WTC11 (cell line): Measurements from ENCODE around the gene TRDMT1. TPM values are rescaled to one million over a fixed set of nuclear protein-coding genes. Genes with fewer than 3 reads are reported as not detected.

Experiments used
- ATAC-seq: fragments of 200-7000 bp; cut with Tn5 transposase; 2 replicates; pipeline ENCODE4 v1.10.0; 2021; ENCODE audit warnings: mild to moderate bottlenecking, moderate library complexity
- CTCF ChIA-PET: fragments of 300-600 bp; sonication (Branson Sonifier 250); formaldehyde crosslinking; loops from one replicate; lab custom pipeline; 2021; ENCODE audit warnings: antibody characterized with exemption; lab: Charles Lee
- POLR2A ChIA-PET: fragments of 350-600 bp; sonication (Branson Sonifier 250); formaldehyde crosslinking; loops from one replicate; lab custom pipeline; 2021; ENCODE audit warnings: antibody characterized with exemption; lab: Charles Lee
- DNase-seq: peaks from one replicate; pipeline ENCODE4 v3.0.0; 2021; ENCODE audit warnings: low spot score
- H3K27ac Mint-ChIP-seq: 2 replicates; pipeline ENCODE4 v1.8.0; 2021; ENCODE audit warnings: mixed read lengths
- H3K27me3 Mint-ChIP-seq: 2 replicates; pipeline ENCODE4 v1.8.0; 2021; ENCODE audit warnings: low read depth, mild to moderate bottlenecking, moderate library complexity, mixed read lengths
- H3K36me3 Mint-ChIP-seq: 2 replicates; pipeline ENCODE4 v1.8.0; 2021; ENCODE audit warnings: mixed read lengths
- H3K4me1 Mint-ChIP-seq: 2 replicates; pipeline ENCODE4 v1.8.0; 2022; ENCODE audit warnings: mixed read lengths
- H3K4me3 Mint-ChIP-seq: 2 replicates; pipeline ENCODE4 v1.8.0; 2021; ENCODE audit warnings: mild to moderate bottlenecking, moderate library complexity, mixed read lengths
- H3K9me3 Mint-ChIP-seq: 2 replicates; pipeline ENCODE4 v1.8.0; 2021; ENCODE audit warnings: mixed read lengths
- ESRRA ChIP-seq: sonication (generic); formaldehyde crosslinking; IDR thresholded peaks from 2 replicates; pipeline ENCODE4 v1.8.1; 2022; ENCODE audit warnings: mild to moderate bottlenecking, missing genetic modification reagents, borderline replicate concordance
- FOXJ3 ChIP-seq: sonication (generic); formaldehyde crosslinking; IDR thresholded peaks from 2 replicates; pipeline ENCODE4 v1.9.0; 2021; ENCODE audit warnings: missing genetic modification reagents, mild to moderate bottlenecking, borderline replicate concordance
- FOXK1 ChIP-seq: sonication (generic); formaldehyde crosslinking; IDR thresholded peaks from 2 replicates; pipeline ENCODE4 v1.8.0; 2022; ENCODE audit warnings: mild to moderate bottlenecking, moderate library complexity, missing genetic modification reagents
- IRF1 ChIP-seq: sonication (generic); formaldehyde crosslinking; IDR thresholded peaks from 2 replicates; pipeline ENCODE4 v1.8.0; 2023; ENCODE audit warnings: missing genetic modification reagents
- JAZF1 ChIP-seq: fragments of 250-450 bp; sonication (Bioruptor Pico); IDR thresholded peaks from 2 replicates; pipeline ENCODE4 v1.9.0; 2021; ENCODE audit warnings: moderate library complexity, mild to moderate bottlenecking, inconsistent platforms
- SP1 ChIP-seq: sonication (generic); formaldehyde crosslinking; conservative IDR thresholded peaks from 2 replicates; pipeline ENCODE4 v1.8.1; 2022; ENCODE audit warnings: missing genetic modification reagents
- TP53 ChIP-seq: sonication (generic); formaldehyde crosslinking; IDR thresholded peaks from 2 replicates; pipeline ENCODE4 v1.8.1; 2023; ENCODE audit warnings: mild to moderate bottlenecking, missing genetic modification reagents
- ZBTB43 ChIP-seq: sonication (generic); formaldehyde crosslinking; IDR thresholded peaks from 2 replicates; pipeline ENCODE4 v1.8.1; 2023; ENCODE audit warnings: mild to moderate bottlenecking, missing genetic modification reagents
- ZMAT4 ChIP-seq: fragments of 250-450 bp; sonication (Bioruptor Pico); IDR thresholded peaks from 2 replicates; pipeline ENCODE4 v1.9.0; 2021; ENCODE audit warnings: mild to moderate bottlenecking
- ZNF121 ChIP-seq: sonication (generic); formaldehyde crosslinking; IDR thresholded peaks from 2 replicates; pipeline ENCODE4 v1.8.0; 2023; ENCODE audit warnings: missing genetic modification reagents
- ZNF423 ChIP-seq: fragments of 250-450 bp; sonication (Bioruptor Pico); IDR thresholded peaks from 2 replicates; pipeline ENCODE4 v2.1.2; 2022; ENCODE audit warnings: mild to moderate bottlenecking, moderate library complexity
- ZNF671 ChIP-seq: fragments of 250-450 bp; sonication (Bioruptor Pico); IDR thresholded peaks from 2 replicates; pipeline ENCODE4 v1.8.0; 2021; ENCODE audit warnings: mild to moderate bottlenecking
- total RNA-seq: library from RNA; stranded (reverse); gene quantifications from 3 replicates; pipeline ENCODE4 v1.2.3, GENCODE V29; 2021
- TF ChIP-seq, protein P1 (sequence below): fragments of 250-450 bp; sonication (Bioruptor Pico); conservative IDR thresholded peaks from 2 replicates; pipeline ENCODE4 v1.9.0; 2021; ENCODE audit warnings: mild to moderate bottlenecking
- TF ChIP-seq, protein P2 (sequence below): fragments of 250-450 bp; sonication (Bioruptor Pico); IDR thresholded peaks from 2 replicates; pipeline ENCODE4 v1.9.0; 2021; ENCODE audit warnings: mild to moderate bottlenecking
- TF ChIP-seq, protein P3 (sequence below): sonication (generic); formaldehyde crosslinking; IDR thresholded peaks from 2 replicates; pipeline ENCODE4 v1.8.0; 2022; ENCODE audit warnings: mild to moderate bottlenecking, missing genetic modification reagents
- TF ChIP-seq, protein P4 (sequence below): sonication (generic); formaldehyde crosslinking; IDR thresholded peaks from 2 replicates; pipeline ENCODE4 v1.8.1; 2022; ENCODE audit warnings: mild to moderate bottlenecking, missing genetic modification reagents, moderate library complexity, borderline replicate concordance

TRDMT1 gene
- total RNA-seq, 1 experiment from 2014 or later, result 11.7 TPM

DNA sequence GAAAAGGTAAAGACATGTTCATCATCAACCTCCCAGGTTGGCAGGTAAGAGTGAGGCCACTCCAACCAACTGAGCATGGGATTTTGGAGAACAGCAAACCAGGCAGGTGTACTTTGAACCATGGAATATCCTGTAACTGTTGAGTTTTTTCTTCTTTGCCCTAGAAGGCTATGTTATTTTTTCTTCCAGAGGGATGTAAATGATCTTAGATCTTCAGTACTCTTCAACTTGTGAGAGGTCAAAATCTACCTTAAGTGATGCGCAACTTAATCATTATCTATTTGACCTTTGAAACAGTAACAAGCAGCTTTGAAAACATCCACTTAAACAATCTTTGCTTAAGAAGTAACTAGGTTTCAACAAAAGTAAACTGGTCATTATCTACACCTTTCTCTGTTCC is 71.7 kb downstream of the TRDMT1 start, which contains the start of gene CUBN (continued):
- TF ChIP-seq ZMAT4 (CRISPR knock-in tag), result no peak
- TF ChIP-seq ZBTB43, result no peak
- TF ChIP-seq ESRRA (CRISPR knock-in tag), result no peak

DNA sequence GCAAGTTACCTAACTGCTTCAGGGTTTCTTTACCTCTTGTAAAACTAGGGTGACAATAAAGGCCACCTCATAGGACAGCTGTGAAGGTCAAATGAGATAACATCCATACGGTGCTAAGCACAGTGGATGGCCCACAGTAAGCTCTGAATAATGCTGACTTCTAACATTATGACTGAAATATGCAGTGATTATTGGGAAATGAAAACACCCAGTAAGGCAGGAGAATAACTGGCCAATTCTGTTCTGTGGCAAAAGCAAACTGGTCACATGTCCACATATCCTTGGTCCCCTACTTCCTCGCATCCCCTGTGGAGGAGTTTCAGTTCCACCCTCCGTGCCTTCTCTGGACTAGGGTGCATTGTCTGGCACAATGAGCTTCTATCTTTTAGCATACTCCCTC is 73.2 kb downstream of the TRDMT1 start:
- Mint-ChIP-seq H3K9me3 (no peaks in the 10 kb centered on the region), H3K4me3 (no peak overlapping the region), H3K36me3 (no peaks in the 10 kb centered on the region), H3K27me3 (no peaks in the 10 kb centered on the region), H3K4me1 (peaks cover 15% of the 10 kb centered on the region), H3K27ac (no peak overlapping the region)
- ATAC-seq, result no peak
- ChIA-PET POLR2A (no interaction called here), CTCF (no interaction called here)
- TF ChIP-seq, protein P1, sequence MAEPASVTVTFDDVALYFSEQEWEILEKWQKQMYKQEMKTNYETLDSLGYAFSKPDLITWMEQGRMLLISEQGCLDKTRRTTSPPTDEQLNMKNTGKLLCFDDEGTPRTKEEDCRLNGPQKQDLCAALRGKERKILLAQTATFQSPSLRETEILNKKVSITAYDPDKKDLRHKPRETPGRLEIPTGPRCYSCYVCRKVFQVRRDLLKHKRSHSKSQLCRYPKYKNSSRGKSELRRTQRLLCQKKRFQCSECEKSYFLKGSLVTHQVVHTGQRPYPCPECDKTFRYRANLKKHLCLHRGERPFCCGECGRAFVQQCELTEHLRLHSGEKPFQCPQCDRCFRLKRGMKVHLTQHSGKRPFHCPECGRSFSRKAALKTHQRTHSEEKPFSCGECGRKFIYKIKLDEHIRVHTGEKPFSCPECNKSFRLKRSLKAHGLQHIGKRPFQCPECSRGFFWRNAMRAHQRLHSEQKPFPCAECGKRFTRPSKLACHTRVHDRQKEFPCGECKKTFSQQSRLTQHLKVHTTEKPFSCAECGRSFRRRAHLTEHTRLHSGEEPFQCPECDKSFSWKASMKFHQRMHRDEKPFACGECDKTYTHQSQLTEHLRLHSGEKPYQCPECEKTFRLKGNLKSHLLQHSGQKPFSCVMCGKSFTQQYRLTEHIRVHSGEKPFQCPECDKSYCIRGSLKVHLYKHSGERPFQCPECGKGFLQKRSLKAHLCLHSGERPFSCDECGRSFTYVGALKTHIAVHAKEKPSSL (CRISPR knock-in tag), result no peak
- TF ChIP-seq, protein P2, sequence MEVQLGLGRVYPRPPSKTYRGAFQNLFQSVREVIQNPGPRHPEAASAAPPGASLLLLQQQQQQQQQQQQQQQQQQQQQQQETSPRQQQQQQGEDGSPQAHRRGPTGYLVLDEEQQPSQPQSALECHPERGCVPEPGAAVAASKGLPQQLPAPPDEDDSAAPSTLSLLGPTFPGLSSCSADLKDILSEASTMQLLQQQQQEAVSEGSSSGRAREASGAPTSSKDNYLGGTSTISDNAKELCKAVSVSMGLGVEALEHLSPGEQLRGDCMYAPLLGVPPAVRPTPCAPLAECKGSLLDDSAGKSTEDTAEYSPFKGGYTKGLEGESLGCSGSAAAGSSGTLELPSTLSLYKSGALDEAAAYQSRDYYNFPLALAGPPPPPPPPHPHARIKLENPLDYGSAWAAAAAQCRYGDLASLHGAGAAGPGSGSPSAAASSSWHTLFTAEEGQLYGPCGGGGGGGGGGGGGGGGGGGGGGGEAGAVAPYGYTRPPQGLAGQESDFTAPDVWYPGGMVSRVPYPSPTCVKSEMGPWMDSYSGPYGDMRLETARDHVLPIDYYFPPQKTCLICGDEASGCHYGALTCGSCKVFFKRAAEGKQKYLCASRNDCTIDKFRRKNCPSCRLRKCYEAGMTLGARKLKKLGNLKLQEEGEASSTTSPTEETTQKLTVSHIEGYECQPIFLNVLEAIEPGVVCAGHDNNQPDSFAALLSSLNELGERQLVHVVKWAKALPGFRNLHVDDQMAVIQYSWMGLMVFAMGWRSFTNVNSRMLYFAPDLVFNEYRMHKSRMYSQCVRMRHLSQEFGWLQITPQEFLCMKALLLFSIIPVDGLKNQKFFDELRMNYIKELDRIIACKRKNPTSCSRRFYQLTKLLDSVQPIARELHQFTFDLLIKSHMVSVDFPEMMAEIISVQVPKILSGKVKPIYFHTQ (CRISPR knock-in tag), result no peak
- TF ChIP-seq IRF1, result no peak
- TF ChIP-seq, protein P3, sequence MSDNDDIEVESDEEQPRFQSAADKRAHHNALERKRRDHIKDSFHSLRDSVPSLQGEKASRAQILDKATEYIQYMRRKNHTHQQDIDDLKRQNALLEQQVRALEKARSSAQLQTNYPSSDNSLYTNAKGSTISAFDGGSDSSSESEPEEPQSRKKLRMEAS (CRISPR knock-in tag), result no peak
- TF ChIP-seq, protein P4, sequence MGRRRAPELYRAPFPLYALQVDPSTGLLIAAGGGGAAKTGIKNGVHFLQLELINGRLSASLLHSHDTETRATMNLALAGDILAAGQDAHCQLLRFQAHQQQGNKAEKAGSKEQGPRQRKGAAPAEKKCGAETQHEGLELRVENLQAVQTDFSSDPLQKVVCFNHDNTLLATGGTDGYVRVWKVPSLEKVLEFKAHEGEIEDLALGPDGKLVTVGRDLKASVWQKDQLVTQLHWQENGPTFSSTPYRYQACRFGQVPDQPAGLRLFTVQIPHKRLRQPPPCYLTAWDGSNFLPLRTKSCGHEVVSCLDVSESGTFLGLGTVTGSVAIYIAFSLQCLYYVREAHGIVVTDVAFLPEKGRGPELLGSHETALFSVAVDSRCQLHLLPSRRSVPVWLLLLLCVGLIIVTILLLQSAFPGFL (CRISPR knock-in tag), result no peak
- no peak for TF ChIP-seq SP1 (CRISPR knock-in tag)
- DNase-seq, result no peak

DNA sequence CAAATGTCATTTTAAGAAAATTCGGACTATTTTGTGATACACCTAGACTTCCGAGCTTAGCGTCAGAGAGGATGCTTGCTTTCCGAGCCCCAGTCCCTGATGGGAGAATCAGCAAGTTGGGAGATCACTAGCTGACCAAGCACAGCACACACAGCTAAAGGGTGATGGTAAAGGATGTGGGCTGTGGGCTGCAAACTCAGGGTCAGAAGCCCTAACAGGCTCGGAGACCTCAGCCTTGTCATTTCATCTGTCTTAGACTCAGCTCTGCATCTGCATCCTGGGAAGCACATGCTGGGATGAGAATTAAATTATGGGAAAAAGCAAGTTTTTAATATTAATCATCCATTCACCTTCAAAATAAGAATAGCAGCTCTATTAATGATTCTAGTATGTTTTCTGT is 75.1 kb downstream of the TRDMT1 start:
- no peak overlapping the region for H3K27ac Mint-ChIP-seq

More for the DNA sequence above, 75.1 kb downstream of the TRDMT1 start:
- Mint-ChIP-seq H3K4me1 (peaks cover 18% of the 10 kb centered on the region), H3K27me3 (no peaks in the 10 kb centered on the region), H3K4me3 (no peak overlapping the region), H3K36me3 (no peaks in the 10 kb centered on the region), H3K9me3 (no peaks in the 10 kb centered on the region)
- ATAC-seq (no peak), DNase-seq (no peak)
- ChIA-PET POLR2A (no interaction called here), CTCF (interaction anchor here (1.4 kb wide), 1 partner anchor 104 kb away, joined by 3 read pairs; no protein-coding TSS in a partner anchor)
- TF ChIP-seq FOXJ3 (CRISPR knock-in tag), result no peak
- no peak for TF ChIP-seq ZNF423 (CRISPR knock-in tag)
- TF ChIP-seq ZNF121 (CRISPR knock-in tag), result no peak
- TF ChIP-seq, protein P4 (CRISPR knock-in tag), result no peak
- TF ChIP-seq JAZF1 (CRISPR knock-in tag), result no peak
- no peak for TF ChIP-seq TP53 (CRISPR knock-in tag)
- TF ChIP-seq, protein P3 (CRISPR knock-in tag), result no peak
- TF ChIP-seq FOXK1, result no peak
- TF ChIP-seq ZNF671 (CRISPR knock-in tag), result no peak
